GM12878 (cell line): ENCODE results near the gene DERA. TPM values are rescaled to one million over a fixed set of nuclear protein-coding genes. Genes with fewer than 3 reads are reported as not detected.

Experiments
- ATAC-seq: fragments of 200-7000 bp; cut with Tn5 transposase; 3 replicates; pipeline ENCODE4 v1.9.1; 2020; ENCODE audit warnings: mild to moderate bottlenecking, moderate library complexity
- BruUV-seq: library from RNA; stranded (reverse); fragments of 400-500 nt; replicated peaks from 2 replicates; lab custom pipeline; 2021; lab: Mats Ljungman, UMichigan
- CTCF ChIA-PET: fragments of 300-600 bp; sonication (Branson Sonifier 250); formaldehyde crosslinking; extraction: SDS; loops from one replicate; lab custom pipeline; 2021; ENCODE audit warnings: inconsistent platforms; lab: Yijun Ruan, JAX
- POLR2A ChIA-PET: fragments of 350-600 bp; formaldehyde crosslinking; extraction: SDS; loops from one replicate; lab custom pipeline; 2021; ENCODE audit warnings: inconsistent platforms; lab: Charles Lee
- RAD21 ChIA-PET: fragments of 300-600 bp; sonication (Branson Sonifier 250); formaldehyde crosslinking; loops from one replicate; lab custom pipeline; 2023; ENCODE audit warnings: antibody characterized with exemption; ENCODE audit not compliant: unreplicated experiment; lab: Charles Lee
- SMC1A ChIA-PET: fragments of 300-600 bp; sonication (Branson Sonifier 250); formaldehyde crosslinking; loops from one replicate; lab custom pipeline; 2023; ENCODE audit not compliant: unreplicated experiment, uncharacterized antibody; lab: Charles Lee
- DNase-seq: peaks from one replicate; pipeline ENCODE4 v3.0.0-alpha.2; 2011; ENCODE audit warnings: low read depth, low spot score
- FAIRE-seq: peaks from 3 replicates; lab custom pipeline; 2011; peaks lifted over from hg19 to GRCh38; lab: Jason Lieb, UNC
- H2AFZ ChIP-seq: 2 replicates; pipeline ENCODE4 v1.6.0; 2011; ENCODE audit warnings: low read depth, low read length, control low read depth; ENCODE audit not compliant: control insufficient read depth
- H3K27ac ChIP-seq: 2 replicates; pipeline ENCODE4 v1.5.1; 2011; ENCODE audit warnings: control low read depth; ENCODE audit not compliant: control insufficient read depth, insufficient read depth
- H3K27me3 ChIP-seq, 2 experiments: replicated peaks in 1 of 2; 2 replicates each; pipeline versions ENCODE4 v1.6.0 to v1.6.1; 2011; ENCODE audit warnings: low read length in 1 of 2; ENCODE audit not compliant: control insufficient read depth in 2 of 2, insufficient read depth in 2 of 2
- H3K36me3 ChIP-seq, 2 experiments: 2 replicates each; pipeline ENCODE4 v1.5.1; 2011; ENCODE audit warnings: low read length in 1 of 2; ENCODE audit not compliant: control insufficient read depth in 2 of 2, insufficient read depth in 2 of 2
- H3K4me1 ChIP-seq: 2 replicates; pipeline ENCODE4 v1.6.1; 2011; ENCODE audit warnings: mild to moderate bottlenecking, low read length, moderate library complexity, mixed read lengths; ENCODE audit not compliant: control insufficient read depth, insufficient read depth
- H3K4me2 ChIP-seq: 2 replicates; pipeline ENCODE4 v1.6.0; 2011; ENCODE audit warnings: control low read depth; ENCODE audit not compliant: control insufficient read depth, insufficient read depth
- H3K4me3 ChIP-seq: fragments of 200-600 bp; sonication (generic); 2 replicates; pipeline ENCODE4 v1.5.1; 2016
- H3K79me2 ChIP-seq: 2 replicates; pipeline ENCODE4 v1.6.0; 2011; ENCODE audit warnings: low read length; ENCODE audit not compliant: control insufficient read depth, insufficient read depth
- H3K9ac ChIP-seq: 2 replicates; pipeline ENCODE4 v1.8.0; 2011; ENCODE audit warnings: low read length, control low read depth, mixed read lengths; ENCODE audit not compliant: control insufficient read depth, insufficient read depth
- H3K9me3 ChIP-seq: replicated peaks from 3 replicates; pipeline ENCODE4 v1.5.1; 2011; ENCODE audit warnings: mild to moderate bottlenecking, low read length; ENCODE audit not compliant: control insufficient read depth, insufficient read depth
- H4K20me1 ChIP-seq: 2 replicates; pipeline ENCODE4 v1.6.0; 2011; ENCODE audit not compliant: control insufficient read depth, insufficient read depth
- ATF2 ChIP-seq: IDR thresholded peaks from 2 replicates; pipeline ENCODE4 v1.6.1; 2012; ENCODE audit warnings: low read length, inconsistent platforms
- BCL11A ChIP-seq: IDR thresholded peaks from 2 replicates; pipeline ENCODE4 v1.6.1; 2011; ENCODE audit warnings: low read depth, low read length
- CTCF ChIP-seq, 3 experiments: IDR thresholded peaks in 2 of 3; conservative IDR thresholded peaks in 1 of 3; 2 replicates each; pipeline ENCODE4 v1.5.1; 2011; ENCODE audit warnings: low read depth in 3 of 3, low read length in 3 of 3, mild to moderate bottlenecking in 3 of 3, control low read depth in 2 of 3, moderate library complexity in 2 of 3, inconsistent platforms in 1 of 3, mixed read lengths in 1 of 3; ENCODE audit not compliant: control insufficient read depth in 2 of 3, insufficient read depth in 1 of 3; ENCODE audit errors: extremely low read depth in 1 of 3
- ZNF622 ChIP-seq: fragments of 450-650 bp; IDR thresholded peaks from 2 replicates; pipeline ENCODE4 v1.6.1; 2017; ENCODE audit warnings: mild to moderate bottlenecking, inconsistent platforms
- WGBS: methylation state at CpG from one replicate; pipeline ENCODE4 v1.1.6; 2016; ENCODE audit warnings: low lambda C conversion rate; ENCODE audit not compliant: insufficient replicate concordance, insufficient coverage; ENCODE audit errors: missing lambda C conversion rate; 5-methylcytosine and 5-hydroxymethylcytosine counted together
- in situ Hi-C: fragments of 300-500 bp; cut with MboI; formaldehyde crosslinking; loops from 9 replicates; pipeline ENCODE4 v1.14.3; 2018; ENCODE audit warnings: mixed read lengths
- intact Hi-C: fragments of 100-400 bp; cut with micrococcal nuclease; formaldehyde crosslinking; loops from one replicate; pipeline ENCODE4 v1.14.2; 2022; ENCODE audit not compliant: unreplicated experiment
- polyA plus RNA-seq, 11 experiments: library from polyadenylated mRNA; depleted of rRNA in 4 of 11; unstranded in 6 of 11; stranded (reverse) in 5 of 11; fragments of >200 nt; fragmentation: Nextera tagmentation in 4 of 11; fragmentation: Illumina TruSeq in 1 of 11; extraction: Ambion mirVana in 4 of 11; extraction: Trizol in 1 of 11; gene quantifications; 1 replicate in 1 of 11; 2 replicates in 10 of 11; pipeline versions ENCODE4 v1.2.1 to v1.2.3, GENCODE V29; 2011 to 2016; ENCODE audit warnings: inconsistent platforms in 2 of 11, missing spikeins in 2 of 11, low read depth in 1 of 11
- total RNA-seq, 4 experiments: library from RNA; depleted of rRNA in 3 of 4; stranded (reverse); fragments of >200 nt in 3 of 4; fragmentation: Illumina TruSeq in 1 of 4; extraction: Trizol in 1 of 4; gene quantifications; 2 replicates each; pipeline versions ENCODE4 v1.2.1 to v1.2.3, GENCODE V29; 2013 to 2021

Gene DERA
- total and polyA plus RNA-seq, 10 of the 15 experiments (the other 5 are each of a cell fraction or from before 2014, with no cell fraction given): 34.9 to 97.1 (median 40.8) TPM

GRCh38 chr12:15996254-15996653 lies 85.1 kb downstream of the DERA start:
- TF ChIP-seq ZNF622 (no peak), CTCF (IDR thresholded peaks at IDR 0.05 in 2 of 3, conservative IDR thresholded peaks at IDR 0.05 in 1 of 3; ENCODE audit: control insufficient read depth in 2 of 3, extremely low read depth in 1 of 3, insufficient read depth in 1 of 3, low read depth in 3 of 3, low read length in 3 of 3) (0 out of 6 replicates have a peak, but pooled peaks of 1 of the 3 experiments have one; percentile 8)
- in situ Hi-C loops: no loop called here
- DNase-seq (no peak), FAIRE-seq (no peak), ATAC-seq (peak; percentile 30; the same call in 2 of the 3 replicates)
- ChIA-PET POLR2A (no interaction called here), CTCF (no interaction called here), SMC1A (interaction anchor here (0.7 kb wide), 1 partner anchor 1272 kb away, joined by 3 read pairs; no protein-coding TSS in a partner anchor), RAD21 (no interaction called here)
- no peaks in the 10 kb centered on the region for H3K4me1 ChIP-seq
- H3K4me2 ChIP-seq: no peak overlapping the region
- no peaks in the 10 kb centered on the region for H3K9me3 ChIP-seq
- BruUV-seq: no TSS peak
- no peak overlapping the region for H3K4me3 ChIP-seq
- H3K79me2 ChIP-seq: no peaks in the 10 kb centered on the region
- 100% methylated on average over 3 of the region's 3 CpGs for WGBS
- intact Hi-C loops: no loop called here
- no peaks in the 10 kb centered on the region; a peak in 1 of 4 replicates for H3K36me3 ChIP-seq
- H3K27ac ChIP-seq: no peak overlapping the region
- no peak overlapping the region for H3K9ac ChIP-seq
- H3K27me3 ChIP-seq: no peaks in the 10 kb centered on the region
- H4K20me1 ChIP-seq: no peaks in the 10 kb centered on the region
- H2AFZ ChIP-seq: no peak overlapping the region

GRCh38 chr12:15996948-15997347 lies 85.8 kb downstream of the DERA start:
- H3K9ac ChIP-seq: no peak overlapping the region
- H3K79me2 ChIP-seq: no peaks in the 10 kb centered on the region
- BruUV-seq: no TSS peak
- ChIA-PET SMC1A (no interaction called here), RAD21 (no interaction called here), POLR2A (interaction anchor here (0.5 kb wide), 1 partner anchor 86 kb away, joined by 4 read pairs; the partner anchor contains the start of gene DERA), CTCF (no interaction called here)
- no peaks in the 10 kb centered on the region for H3K9me3 ChIP-seq
- H3K4me2 ChIP-seq: no peak overlapping the region
- H3K4me3 ChIP-seq: no peak overlapping the region
- in situ Hi-C loops: no loop called here
- H3K27me3 ChIP-seq: no peaks in the 10 kb centered on the region
- 94% methylated on average over 1 of the region's 1 CpG for WGBS
- ATAC-seq: no peak
- H4K20me1 ChIP-seq: no peaks in the 10 kb centered on the region
- H3K27ac ChIP-seq: no peak overlapping the region
- no peaks in the 10 kb centered on the region; a peak in 1 of 4 replicates for H3K36me3 ChIP-seq
- no peak for FAIRE-seq
- no peaks in the 10 kb centered on the region for H3K4me1 ChIP-seq
- no peak for TF ChIP-seq ZNF622
- TF ChIP-seq ATF2: no peak
- no peak for TF ChIP-seq BCL11A
- intact Hi-C loops: no loop called here
- no peak overlapping the region for H2AFZ ChIP-seq
- no peak for DNase-seq
